ENCODE data around the gene BRAF.
"Not testable (repeated sequence)": the region's sequence is repeated elsewhere in the genome, so short reads cannot be mapped to it uniquely, and the experiment has no call there.

Gene BRAF

DNA sequence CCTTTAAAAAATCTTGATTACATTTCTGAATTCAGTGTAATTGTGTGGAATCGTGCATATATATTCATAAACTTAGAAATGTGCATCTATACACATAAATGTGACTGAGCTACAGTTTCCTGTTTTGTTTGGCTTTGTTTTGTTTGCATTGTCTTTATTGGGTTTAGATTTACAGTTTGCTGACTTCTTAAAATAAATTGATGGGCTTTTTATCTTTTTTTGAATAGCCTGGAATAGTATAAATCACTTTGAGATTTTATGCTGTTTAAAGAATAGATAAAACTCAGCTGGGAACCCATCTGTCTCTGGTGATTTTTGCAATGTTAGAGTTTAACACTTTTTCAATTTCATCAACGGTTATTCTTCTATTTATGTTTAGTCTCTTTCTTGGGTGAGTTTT, 21.2 kb upstream of the BRAF start:
- TF ChIP-seq, protein P1, sequence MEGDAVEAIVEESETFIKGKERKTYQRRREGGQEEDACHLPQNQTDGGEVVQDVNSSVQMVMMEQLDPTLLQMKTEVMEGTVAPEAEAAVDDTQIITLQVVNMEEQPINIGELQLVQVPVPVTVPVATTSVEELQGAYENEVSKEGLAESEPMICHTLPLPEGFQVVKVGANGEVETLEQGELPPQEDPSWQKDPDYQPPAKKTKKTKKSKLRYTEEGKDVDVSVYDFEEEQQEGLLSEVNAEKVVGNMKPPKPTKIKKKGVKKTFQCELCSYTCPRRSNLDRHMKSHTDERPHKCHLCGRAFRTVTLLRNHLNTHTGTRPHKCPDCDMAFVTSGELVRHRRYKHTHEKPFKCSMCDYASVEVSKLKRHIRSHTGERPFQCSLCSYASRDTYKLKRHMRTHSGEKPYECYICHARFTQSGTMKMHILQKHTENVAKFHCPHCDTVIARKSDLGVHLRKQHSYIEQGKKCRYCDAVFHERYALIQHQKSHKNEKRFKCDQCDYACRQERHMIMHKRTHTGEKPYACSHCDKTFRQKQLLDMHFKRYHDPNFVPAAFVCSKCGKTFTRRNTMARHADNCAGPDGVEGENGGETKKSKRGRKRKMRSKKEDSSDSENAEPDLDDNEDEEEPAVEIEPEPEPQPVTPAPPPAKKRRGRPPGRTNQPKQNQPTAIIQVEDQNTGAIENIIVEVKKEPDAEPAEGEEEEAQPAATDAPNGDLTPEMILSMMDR (IDR thresholded peaks at IDR 0.05; ENCODE audit: insufficient read depth, low read length, missing control alignments): no peak
- no peak for DNase-seq (ENCODE audit: low read depth, low spot score)
- ChIA-PET CTCF (no interaction called here), POLR2A (no interaction called here)
- H3K4me3 ChIP-seq (ENCODE audit: low read depth, low read length): no peak overlapping the region

DNA sequence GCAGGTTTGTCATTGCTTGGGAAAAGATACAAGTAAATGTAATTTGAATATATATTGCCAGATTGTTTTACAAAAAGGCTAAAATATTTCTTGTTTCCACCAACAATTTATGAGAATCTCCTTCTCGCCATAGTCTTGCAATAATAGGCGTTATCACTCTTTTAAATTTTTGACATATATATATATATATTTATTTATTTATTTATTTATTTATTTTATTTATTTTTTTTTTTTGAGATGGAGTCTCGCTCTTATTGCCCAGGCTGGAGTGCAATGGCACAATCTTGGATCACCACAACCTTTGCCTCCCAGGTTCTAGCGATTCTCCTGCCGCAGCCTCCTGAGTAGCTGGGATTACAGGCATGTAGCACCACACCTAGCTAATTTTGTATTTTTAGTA, 17.5 kb upstream of the BRAF start:
- H3K4me3 ChIP-seq (ENCODE audit: low read depth, low read length); DNase-seq (ENCODE audit: low read depth, low spot score); POLR2A ChIA-PET; CTCF ChIA-PET: not testable (repeated sequence)

DNA sequence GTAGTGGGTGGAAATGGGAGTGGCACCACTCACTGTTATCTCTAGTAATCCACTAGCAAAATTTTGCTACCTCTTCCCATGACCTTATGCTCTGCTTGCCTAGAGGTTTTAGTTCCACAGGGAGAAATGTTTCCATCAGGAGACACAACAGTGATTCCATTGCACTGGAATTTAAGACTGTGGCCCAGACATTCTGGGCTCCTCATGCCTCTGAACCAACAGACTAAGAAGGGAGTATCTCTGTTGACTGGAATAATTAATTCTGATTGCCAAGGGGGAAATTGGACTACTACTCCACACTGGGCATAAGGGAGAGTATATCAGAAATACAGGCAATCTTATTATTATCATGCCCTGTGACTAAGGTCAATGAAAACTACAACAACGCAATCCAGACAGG, 16.2 kb upstream of the BRAF start:
- ChIA-PET POLR2A (no interaction called here), CTCF (no interaction called here)
- H3K4me3 ChIP-seq (ENCODE audit: low read depth, low read length): no peak overlapping the region
- TF ChIP-seq, protein P1 (IDR thresholded peaks at IDR 0.05; ENCODE audit: insufficient read depth, low read length, missing control alignments): no peak
- no peak for DNase-seq (ENCODE audit: low read depth, low spot score)

DNA sequence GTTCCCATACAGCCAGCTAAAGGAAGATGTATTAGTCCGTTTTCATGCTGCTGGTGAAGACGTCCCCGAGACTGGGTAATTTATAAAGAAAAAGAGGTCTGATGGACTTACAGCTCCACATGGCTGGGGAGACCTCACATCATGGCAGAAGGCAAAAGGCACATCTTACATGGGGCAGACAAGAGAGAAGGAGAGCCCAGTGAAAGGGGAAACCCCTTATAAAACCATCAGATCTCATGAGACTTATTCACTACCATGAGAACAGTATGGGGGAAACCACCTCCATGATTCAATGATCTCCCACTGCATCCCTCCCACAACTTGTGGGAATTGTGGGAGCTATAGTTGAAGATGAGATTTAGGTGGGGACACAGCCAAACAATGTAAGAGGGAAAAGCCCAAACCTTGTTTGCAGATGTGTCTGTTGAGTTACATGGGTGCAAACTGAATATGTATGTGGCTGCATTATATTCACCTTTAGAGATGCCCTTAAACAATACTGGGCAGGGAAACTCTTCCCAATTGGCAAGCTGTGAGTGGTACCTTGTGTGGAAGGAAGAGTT, 13.1 kb upstream of the BRAF start:
- CTCF ChIA-PET: no interaction called here
- POLR2A ChIA-PET: no interaction called here
- DNase-seq (ENCODE audit: low read depth, low spot score): no peak
- H3K4me3 ChIP-seq (ENCODE audit: low read depth, low read length): no peak overlapping the region
- TF ChIP-seq, protein P1 (IDR thresholded peaks at IDR 0.05; ENCODE audit: insufficient read depth, low read length, missing control alignments): no peak

DNA sequence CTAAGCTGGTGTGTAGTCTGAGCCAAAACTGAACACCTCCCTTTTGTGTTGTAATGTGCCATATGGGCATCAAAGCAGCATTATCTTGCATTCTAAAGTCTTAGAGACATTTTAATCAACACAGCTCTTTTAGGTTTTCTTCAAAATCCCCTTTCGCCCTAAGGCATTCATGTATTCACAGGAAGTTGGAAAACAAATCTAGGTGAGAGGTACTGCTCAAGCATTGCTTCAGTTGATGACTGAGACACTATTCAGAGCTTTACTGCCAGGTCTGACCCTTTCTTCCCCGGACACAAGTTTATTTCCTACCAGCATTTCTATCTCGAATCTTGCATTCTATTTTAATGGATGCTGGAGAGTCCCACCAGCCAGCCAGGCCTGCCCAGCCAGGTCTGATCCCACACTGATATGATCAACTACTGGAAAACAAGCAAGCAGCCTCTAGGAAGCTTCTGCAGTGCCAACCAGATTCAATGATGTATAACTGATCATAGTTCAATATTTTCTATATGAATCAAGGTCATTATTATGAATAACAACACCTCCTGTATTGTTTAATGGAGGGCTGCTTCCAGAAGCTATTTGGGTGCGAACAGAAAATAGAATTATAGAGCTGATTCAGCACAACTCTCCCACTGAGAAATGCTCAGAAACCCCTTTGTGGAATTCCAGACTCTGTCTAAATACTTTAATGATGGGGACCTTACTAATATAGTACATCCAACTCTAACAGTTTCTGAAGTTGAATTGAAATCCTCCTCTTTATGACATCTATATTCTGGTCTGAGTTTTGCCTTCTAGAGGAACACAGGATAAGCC, 4.0 kb upstream of the BRAF start:
- no peak overlapping the region for H3K4me3 ChIP-seq (ENCODE audit: low read depth, low read length)
- ChIA-PET CTCF (interaction anchor here (1.0 to 1.1 kb wide), 2 partner anchors 9 to 118 kb away, joined by 3 read pairs; no protein-coding TSS in a partner anchor), POLR2A (no interaction called here)
- no peak for DNase-seq (ENCODE audit: low read depth, low spot score)
- TF ChIP-seq, protein P1 (IDR thresholded peaks at IDR 0.05; ENCODE audit: insufficient read depth, low read length, missing control alignments): no peak

DNA sequence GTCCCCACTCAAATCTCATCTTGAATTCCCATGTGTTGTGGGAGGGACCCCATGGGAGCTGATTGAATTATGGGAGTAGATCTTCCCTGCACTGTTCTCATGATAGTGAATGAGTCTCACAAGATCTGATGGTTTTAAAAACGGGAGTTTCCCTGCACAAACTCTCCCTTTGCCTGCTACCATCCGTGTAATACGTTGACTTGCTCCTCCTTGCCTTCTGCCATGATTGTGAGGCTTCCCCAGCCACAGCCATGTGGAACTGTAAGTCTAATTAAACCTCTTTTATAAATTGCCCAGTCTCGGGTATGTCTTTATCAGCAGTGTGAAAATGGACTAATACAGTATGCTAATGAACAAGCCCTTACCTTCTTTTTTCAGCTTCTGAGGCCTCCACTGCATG, 3.2 kb upstream of the BRAF start:
- DNase-seq (ENCODE audit: low read depth, low spot score); H3K4me3 ChIP-seq (ENCODE audit: low read depth, low read length); POLR2A ChIA-PET: not testable (repeated sequence)
- CTCF ChIA-PET: interaction anchor here (1.1 kb wide), 1 partner anchor 8 kb away, joined by 3 read pairs; no protein-coding TSS in a partner anchor

DNA sequence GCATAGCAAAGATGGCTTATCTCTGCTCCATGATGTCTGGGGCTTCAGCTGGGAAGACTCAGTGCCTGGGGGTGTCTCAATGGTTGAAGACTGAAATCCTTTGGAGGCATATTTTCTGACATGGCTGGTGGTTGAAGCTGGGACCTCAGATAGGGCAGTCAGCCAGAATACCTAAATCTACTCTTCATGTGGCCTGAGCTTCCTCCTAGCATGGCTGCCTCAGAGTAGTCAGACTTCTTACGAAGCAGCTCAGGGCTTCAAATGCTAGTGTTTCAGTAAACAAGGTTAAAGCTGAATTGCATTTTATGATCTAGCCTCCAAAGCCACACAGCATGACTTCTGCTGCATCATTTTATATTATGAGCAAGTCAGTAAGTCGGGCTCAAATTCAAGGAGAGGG, 2.6 kb upstream of the BRAF start:
- CTCF ChIA-PET: interaction anchor here (1.5 kb wide), 1 partner anchor 116 kb away, joined by 7 read pairs; no protein-coding TSS in a partner anchor
- H3K4me3 ChIP-seq (ENCODE audit: low read depth, low read length): no peak overlapping the region
- POLR2A ChIA-PET: no interaction called here
- no peak for DNase-seq (ENCODE audit: low read depth, low spot score)
- TF ChIP-seq, protein P1 (IDR thresholded peaks at IDR 0.05; ENCODE audit: insufficient read depth, low read length, missing control alignments): no peak

Data from AG04449 (cell line).